ENCODE data around the gene NUCB1. TPM values are rescaled to one million over a fixed set of nuclear protein-coding genes. Genes with fewer than 3 reads are reported as not detected.

The NUCB1 gene
- polyA plus RNA-seq, 2 donors, result 88.2 to 116 TPM

GRCh38 chr19:48943081-48943480, 43.0 kb downstream of the NUCB1 start:
- peaks cover 3 to 4% of the 10 kb centered on the region in 2 donors for H3K4me1 ChIP-seq (ENCODE audit: control insufficient read depth in 2 of 2, insufficient read depth in 2 of 2, low read length in 1 of 2)
- no peak overlapping the region for H3K27ac ChIP-seq (ENCODE audit: low read depth in 2 of 2, low read length in 1 of 2)
- no peaks in the 10 kb centered on the region for H3K27me3 ChIP-seq (ENCODE audit: control insufficient read depth in 1 of 2, insufficient read depth in 2 of 2, low read length in 2 of 2)
- H3K4me3 ChIP-seq (ENCODE audit: low read depth in 1 of 2, low read length in 2 of 2), result no peak overlapping the region
- H3K36me3 ChIP-seq (ENCODE audit: control insufficient read depth in 2 of 2, insufficient read depth in 2 of 2, low read length in 1 of 2), result no peaks in the 10 kb centered on the region
- WGBS, 2 donors, result 89 to 90% methylated on average over 6 of the region's 6 CpGs
- H3K9me3 ChIP-seq (ENCODE audit: control insufficient read depth in 2 of 2, insufficient read depth in 1 of 2, low read depth in 1 of 2, low read length in 1 of 2), result no peaks in the 10 kb centered on the region

- Histone ChIP-seq H3K9me3 (ENCODE audit: control insufficient read depth in 2 of 2, insufficient read depth in 1 of 2, low read depth in 1 of 2, low read length in 1 of 2) (no peaks in the 10 kb centered on the region), H3K36me3 (ENCODE audit: control insufficient read depth in 2 of 2, insufficient read depth in 2 of 2, low read length in 1 of 2) (no peaks in the 10 kb centered on the region), H3K4me1 (ENCODE audit: control insufficient read depth in 2 of 2, insufficient read depth in 2 of 2, low read length in 1 of 2) (peaks cover 3 to 4% of the 10 kb centered on the region in 2 donors), H3K4me3 (ENCODE audit: low read depth in 1 of 2, low read length in 2 of 2) (no peak overlapping the region), H3K27me3 (ENCODE audit: control insufficient read depth in 1 of 2, insufficient read depth in 2 of 2, low read length in 2 of 2) (no peaks in the 10 kb centered on the region), H3K27ac (ENCODE audit: low read depth in 2 of 2, low read length in 1 of 2) (no peak overlapping the region)
- WGBS, 2 donors, result 90 to 91% methylated on average over 5 of the region's 5 CpGs
Observed at GRCh38 chr19:48945415-48945814, 45.3 kb downstream of the NUCB1 start.

- Histone ChIP-seq H3K27me3 (ENCODE audit: control insufficient read depth in 1 of 2, insufficient read depth in 2 of 2, low read length in 2 of 2) (no peaks in the 10 kb centered on the region), H3K27ac (ENCODE audit: low read depth in 2 of 2, low read length in 1 of 2) (no peak overlapping the region), H3K36me3 (ENCODE audit: control insufficient read depth in 2 of 2, insufficient read depth in 2 of 2, low read length in 1 of 2) (no peaks in the 10 kb centered on the region), H3K9me3 (ENCODE audit: control insufficient read depth in 2 of 2, insufficient read depth in 1 of 2, low read depth in 1 of 2, low read length in 1 of 2) (no peaks in the 10 kb centered on the region), H3K4me3 (ENCODE audit: low read depth in 1 of 2, low read length in 2 of 2) (no peak overlapping the region), H3K4me1 (ENCODE audit: control insufficient read depth in 2 of 2, insufficient read depth in 2 of 2, low read length in 1 of 2) (peaks cover 3 to 4% of the 10 kb centered on the region in 2 donors)
- WGBS, 2 donors, result 78 to 84% methylated on average over 2 of the region's 2 CpGs
Observed at GRCh38 chr19:48945817-48946216, 45.7 kb downstream of the NUCB1 start.

DNA sequence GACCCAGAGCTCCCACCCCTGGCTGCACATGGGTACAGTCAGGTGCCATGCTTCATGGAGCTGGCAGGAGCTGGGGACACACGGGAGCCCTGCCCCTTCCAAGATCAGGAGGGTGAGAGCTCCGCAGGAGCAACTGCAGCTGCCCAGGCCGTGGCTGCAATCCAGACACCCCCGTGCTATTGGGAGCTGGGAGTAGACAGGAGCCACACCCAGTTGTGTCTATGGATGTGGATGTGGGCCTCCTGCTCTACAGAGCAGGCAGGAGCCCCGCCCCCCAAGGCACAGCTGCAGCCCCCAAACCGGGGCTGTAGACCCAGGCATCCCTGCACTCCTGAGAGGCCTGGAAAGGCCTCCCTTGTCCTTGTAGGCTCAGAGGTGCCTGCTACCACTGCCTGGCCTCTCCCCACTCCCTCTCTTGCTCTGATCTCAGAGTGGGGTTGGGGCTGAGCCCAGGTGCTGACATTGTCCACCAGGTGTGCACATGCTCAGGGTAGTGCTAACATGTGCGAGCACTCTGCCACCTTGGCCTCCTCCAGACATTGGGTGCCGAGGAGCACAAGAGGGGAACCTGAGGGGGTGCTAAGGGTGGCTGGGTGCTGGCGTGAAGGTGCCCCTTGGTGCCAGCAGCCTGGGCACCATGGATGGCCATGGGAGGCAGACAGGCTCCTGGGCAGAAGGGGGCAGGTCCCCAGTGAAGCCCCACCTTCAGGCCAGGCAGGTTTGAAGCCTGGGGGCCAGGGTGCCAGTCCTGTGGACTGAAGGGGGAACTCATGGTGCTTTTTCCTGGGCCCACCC, 46.5 kb downstream of the NUCB1 start:
- H3K9me3 ChIP-seq (ENCODE audit: control insufficient read depth in 2 of 2, insufficient read depth in 1 of 2, low read depth in 1 of 2, low read length in 1 of 2), result no peaks in the 10 kb centered on the region
- H3K4me3 ChIP-seq (ENCODE audit: low read depth in 1 of 2, low read length in 2 of 2), result no peak overlapping the region
- peaks cover 3 to 4% of the 10 kb centered on the region in 2 donors for H3K4me1 ChIP-seq (ENCODE audit: control insufficient read depth in 2 of 2, insufficient read depth in 2 of 2, low read length in 1 of 2)
- 59 to 73% methylated on average over 8 to 9 of the region's 9 CpGs for WGBS, 2 donors
- H3K27ac ChIP-seq (ENCODE audit: low read depth in 2 of 2, low read length in 1 of 2), result no peak overlapping the region
- no peaks in the 10 kb centered on the region for H3K27me3 ChIP-seq (ENCODE audit: control insufficient read depth in 1 of 2, insufficient read depth in 2 of 2, low read length in 2 of 2)
- H3K36me3 ChIP-seq (ENCODE audit: control insufficient read depth in 2 of 2, insufficient read depth in 2 of 2, low read length in 1 of 2), result no peaks in the 10 kb centered on the region

GRCh38 chr19:48947258-48947542, 47.1 kb downstream of the NUCB1 start:
- WGBS, 2 donors, result 94 to 99% methylated on average over 3 of the region's 3 CpGs
- Histone ChIP-seq H3K9me3 (ENCODE audit: control insufficient read depth in 2 of 2, insufficient read depth in 1 of 2, low read depth in 1 of 2, low read length in 1 of 2) (no peaks in the 10 kb centered on the region), H3K27me3 (ENCODE audit: control insufficient read depth in 1 of 2, insufficient read depth in 2 of 2, low read length in 2 of 2) (no peaks in the 10 kb centered on the region), H3K27ac (ENCODE audit: low read depth in 2 of 2, low read length in 1 of 2) (no peak overlapping the region), H3K4me1 (ENCODE audit: control insufficient read depth in 2 of 2, insufficient read depth in 2 of 2, low read length in 1 of 2) (peaks cover 3 to 4% of the 10 kb centered on the region in 2 donors), H3K4me3 (ENCODE audit: low read depth in 1 of 2, low read length in 2 of 2) (no peak overlapping the region), H3K36me3 (ENCODE audit: control insufficient read depth in 2 of 2, insufficient read depth in 2 of 2, low read length in 1 of 2) (no peaks in the 10 kb centered on the region)

DNA sequence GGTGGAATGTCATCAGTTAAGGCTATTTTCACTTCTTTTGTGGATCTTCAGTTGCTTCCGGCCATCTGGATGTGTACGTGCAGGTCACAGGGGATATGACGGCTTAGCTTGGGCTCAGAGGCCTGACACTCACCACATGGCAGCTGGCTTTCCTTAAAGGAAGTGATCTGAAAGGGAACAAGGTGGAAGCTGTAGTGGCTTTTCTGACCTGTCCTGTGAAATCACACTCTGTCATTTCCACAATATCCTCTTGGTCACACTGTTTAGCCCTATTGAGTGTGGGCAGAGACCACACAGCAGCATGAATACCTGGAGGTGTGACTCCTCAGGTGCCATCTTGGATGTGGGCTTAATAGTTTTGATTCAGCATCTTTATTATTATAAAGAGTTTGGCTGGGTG, 50.0 kb downstream of the NUCB1 start:
- Histone ChIP-seq H3K36me3 (ENCODE audit: control insufficient read depth in 2 of 2, insufficient read depth in 2 of 2, low read length in 1 of 2) (no peaks in the 10 kb centered on the region), H3K4me1 (ENCODE audit: control insufficient read depth in 2 of 2, insufficient read depth in 2 of 2, low read length in 1 of 2) (peaks cover 3 to 4% of the 10 kb centered on the region in 2 donors), H3K27me3 (ENCODE audit: control insufficient read depth in 1 of 2, insufficient read depth in 2 of 2, low read length in 2 of 2) (no peaks in the 10 kb centered on the region), H3K4me3 (ENCODE audit: low read depth in 1 of 2, low read length in 2 of 2) (no peak overlapping the region), H3K27ac (ENCODE audit: low read depth in 2 of 2, low read length in 1 of 2) (no peak overlapping the region), H3K9me3 (ENCODE audit: control insufficient read depth in 2 of 2, insufficient read depth in 1 of 2, low read depth in 1 of 2, low read length in 1 of 2) (no peaks in the 10 kb centered on the region)
- 80 to 83% methylated on average over 3 of the region's 3 CpGs for WGBS, 2 donors

- Histone ChIP-seq H3K27ac (ENCODE audit: low read depth in 2 of 2, low read length in 1 of 2) (no peak overlapping the region), H3K36me3 (ENCODE audit: control insufficient read depth in 2 of 2, insufficient read depth in 2 of 2, low read length in 1 of 2) (peaks cover 0 to under 1% of the 10 kb centered on the region in 2 donors), H3K27me3 (ENCODE audit: control insufficient read depth in 1 of 2, insufficient read depth in 2 of 2, low read length in 2 of 2) (no peaks in the 10 kb centered on the region), H3K4me1 (ENCODE audit: control insufficient read depth in 2 of 2, insufficient read depth in 2 of 2, low read length in 1 of 2) (peaks cover 9 to 12% of the 10 kb centered on the region in 2 donors), H3K9me3 (ENCODE audit: control insufficient read depth in 2 of 2, insufficient read depth in 1 of 2, low read depth in 1 of 2, low read length in 1 of 2) (no peaks in the 10 kb centered on the region), H3K4me3 (ENCODE audit: low read depth in 1 of 2, low read length in 2 of 2) (no peak overlapping the region)
- 56% methylated on average over 9 of the region's 9 CpGs for WGBS, 2 donors
Observed at GRCh38 chr19:48950830-48951519, 50.9 kb downstream of the NUCB1 start.

DNA sequence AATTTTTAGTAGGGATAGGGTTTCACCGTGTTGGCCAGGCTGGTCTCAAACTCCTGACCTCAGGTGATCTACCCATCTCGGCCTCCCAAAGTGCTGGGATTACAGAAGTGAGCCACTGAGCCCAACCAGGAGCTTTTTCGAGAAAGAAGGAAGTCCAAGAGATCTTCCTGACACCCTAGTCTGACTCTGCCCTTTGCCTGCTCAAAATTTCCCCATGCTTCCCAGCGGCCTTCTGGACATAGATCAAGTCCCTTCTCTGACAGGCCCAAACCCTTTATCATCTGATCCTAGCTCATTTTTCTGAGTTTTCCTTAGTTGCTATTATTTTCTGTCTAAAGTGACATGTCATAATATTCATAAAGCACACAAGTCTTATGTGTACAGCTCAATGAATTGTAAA, 53.0 kb downstream of the NUCB1 start:
- peaks cover 0 to 3% of the 10 kb centered on the region in 2 donors for H3K36me3 ChIP-seq (ENCODE audit: control insufficient read depth in 2 of 2, insufficient read depth in 2 of 2, low read length in 1 of 2)
- H3K9me3 ChIP-seq (ENCODE audit: control insufficient read depth in 2 of 2, insufficient read depth in 1 of 2, low read depth in 1 of 2, low read length in 1 of 2), result no peaks in the 10 kb centered on the region
- no peaks in the 10 kb centered on the region for H3K27me3 ChIP-seq (ENCODE audit: control insufficient read depth in 1 of 2, insufficient read depth in 2 of 2, low read length in 2 of 2)
- no peak overlapping the region for H3K27ac ChIP-seq (ENCODE audit: low read depth in 2 of 2, low read length in 1 of 2)
- no peak overlapping the region for H3K4me3 ChIP-seq (ENCODE audit: low read depth in 1 of 2, low read length in 2 of 2)
- peaks cover 8 to 10% of the 10 kb centered on the region in 2 donors for H3K4me1 ChIP-seq (ENCODE audit: control insufficient read depth in 2 of 2, insufficient read depth in 2 of 2, low read length in 1 of 2)
- WGBS, 2 donors, result 77 to 79% methylated on average over 4 of the region's 4 CpGs

DNA sequence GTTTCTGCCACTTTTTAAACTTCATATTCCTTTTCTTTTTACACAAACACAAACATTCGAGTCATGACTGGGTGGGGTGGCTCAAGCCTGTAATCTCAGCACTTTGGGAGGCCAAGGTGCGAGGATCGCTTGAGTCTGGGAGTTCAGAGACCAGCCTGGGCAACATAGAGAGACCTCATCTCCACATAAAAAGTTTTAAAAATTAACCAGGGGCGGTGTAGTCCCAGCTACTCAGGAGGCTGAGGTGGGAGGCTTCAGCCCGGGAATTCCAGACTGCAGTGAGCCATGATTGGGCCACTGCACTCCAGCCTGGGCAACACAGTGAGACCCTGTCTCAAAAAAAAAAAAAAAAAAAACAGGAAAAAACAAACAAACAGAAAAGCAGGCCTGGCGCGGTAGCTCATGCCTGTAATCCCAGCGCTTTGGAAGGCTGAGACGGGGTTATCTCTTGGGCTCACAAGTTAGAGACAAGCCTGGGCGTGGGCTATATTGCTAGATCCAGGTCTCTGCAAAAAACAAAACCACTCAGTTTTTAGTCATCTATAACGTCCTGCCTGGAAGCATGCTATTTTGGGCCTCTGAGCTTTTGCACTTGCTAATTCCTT, 54.0 kb downstream of the NUCB1 start:
- H3K36me3 ChIP-seq (ENCODE audit: control insufficient read depth in 2 of 2, insufficient read depth in 2 of 2, low read length in 1 of 2), result peaks cover 0 to 3% of the 10 kb centered on the region in 2 donors
- H3K27me3 ChIP-seq (ENCODE audit: control insufficient read depth in 1 of 2, insufficient read depth in 2 of 2, low read length in 2 of 2), result no peaks in the 10 kb centered on the region
- H3K4me3 ChIP-seq (ENCODE audit: low read depth in 1 of 2, low read length in 2 of 2), result peak overlapping the region; percentile 79 to 92
- peaks cover 8 to 10% of the 10 kb centered on the region in 2 donors for H3K4me1 ChIP-seq (ENCODE audit: control insufficient read depth in 2 of 2, insufficient read depth in 2 of 2, low read length in 1 of 2)
- 49% methylated on average over 11 of the region's 11 CpGs for WGBS, 2 donors
- H3K9me3 ChIP-seq (ENCODE audit: control insufficient read depth in 2 of 2, insufficient read depth in 1 of 2, low read depth in 1 of 2, low read length in 1 of 2), result no peaks in the 10 kb centered on the region
- peak overlapping the region; percentile 73 to 83 for H3K27ac ChIP-seq (ENCODE audit: low read depth in 2 of 2, low read length in 1 of 2)

Measured in esophagus (tissue), 2 donors.